Brain pericyte (primary cell): ENCODE results near the gene PPFIA2.
A peak's percentile ranks its signal among the peaks of the same experiment; 100 is the strongest.

ENCODE experiments used
- DNase-seq: peaks from one replicate; pipeline ENCODE4 v3.0.0-alpha.2; 2012; ENCODE audit warnings: low read depth, low spot score

PPFIA2 gene

DNA sequence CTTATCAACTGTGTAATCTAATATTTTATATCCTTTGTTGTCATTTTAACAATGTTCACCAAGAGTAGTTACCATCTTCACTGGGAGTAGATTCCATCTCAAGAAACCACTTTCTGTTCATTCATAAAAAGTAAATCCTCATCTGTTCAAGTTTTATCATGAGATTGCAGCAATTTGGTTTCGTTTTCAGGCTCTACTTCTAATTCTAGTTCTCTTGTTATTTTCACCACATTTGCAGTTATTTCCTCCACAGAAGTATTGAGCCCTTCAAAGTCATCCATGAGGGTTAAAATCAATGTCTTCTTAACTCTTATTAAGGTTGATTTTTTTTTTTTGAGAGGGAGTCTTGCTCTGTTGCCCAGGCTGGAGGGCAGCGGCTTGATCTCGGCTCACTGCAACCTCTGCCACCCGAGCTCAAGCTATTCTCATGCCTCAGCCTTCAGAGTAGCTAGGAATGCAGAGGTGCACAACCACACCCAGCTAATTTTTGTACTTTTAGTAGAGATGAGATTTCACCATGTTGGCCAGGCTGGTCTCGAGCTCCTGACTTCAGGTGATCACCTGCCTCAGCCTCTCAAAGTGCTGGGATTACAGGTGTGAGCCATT is 404.7 kb downstream of the PPFIA2 start:
- DNase-seq = no peak

DNA sequence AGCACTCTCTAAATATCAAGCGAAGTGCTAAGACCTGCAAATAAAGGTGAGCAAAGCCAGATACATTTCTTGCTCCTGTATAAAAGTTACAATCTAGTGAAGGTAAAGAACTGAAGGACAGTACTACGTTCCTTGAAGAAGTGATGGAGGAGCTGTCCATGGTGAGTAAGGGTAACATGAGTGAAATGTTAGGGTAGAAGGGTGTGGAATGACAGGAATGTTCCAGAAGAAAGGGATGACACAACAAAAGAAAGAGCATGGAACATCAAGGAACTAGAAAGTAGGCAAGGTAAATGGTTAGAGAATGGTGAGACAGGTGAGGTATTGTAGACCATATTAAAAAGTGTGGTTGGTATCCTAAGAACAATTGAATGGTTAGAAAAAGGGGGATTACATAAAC is 408.8 kb downstream of the PPFIA2 start:
- DNase-seq = no peak

DNA sequence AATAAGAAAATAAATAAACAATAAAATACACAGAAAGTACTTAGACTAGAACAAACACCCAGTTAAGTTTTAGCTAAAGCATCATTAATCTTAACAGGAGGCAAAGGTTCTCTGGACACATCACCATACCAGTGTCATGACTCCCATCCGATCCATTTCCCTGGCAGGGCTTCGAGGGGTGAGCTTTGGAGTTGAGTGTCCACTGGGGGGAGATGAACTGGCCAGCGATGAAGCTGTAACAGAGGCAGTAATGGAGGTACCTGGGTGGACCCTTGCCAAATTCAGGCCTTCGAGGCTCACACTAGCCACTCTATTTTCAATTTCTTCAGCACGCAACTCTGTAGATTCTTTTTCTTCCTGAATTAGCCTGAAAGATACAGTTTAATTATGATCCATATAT is 411.7 kb downstream of the PPFIA2 start:
- DNase-seq = no peak

DNA sequence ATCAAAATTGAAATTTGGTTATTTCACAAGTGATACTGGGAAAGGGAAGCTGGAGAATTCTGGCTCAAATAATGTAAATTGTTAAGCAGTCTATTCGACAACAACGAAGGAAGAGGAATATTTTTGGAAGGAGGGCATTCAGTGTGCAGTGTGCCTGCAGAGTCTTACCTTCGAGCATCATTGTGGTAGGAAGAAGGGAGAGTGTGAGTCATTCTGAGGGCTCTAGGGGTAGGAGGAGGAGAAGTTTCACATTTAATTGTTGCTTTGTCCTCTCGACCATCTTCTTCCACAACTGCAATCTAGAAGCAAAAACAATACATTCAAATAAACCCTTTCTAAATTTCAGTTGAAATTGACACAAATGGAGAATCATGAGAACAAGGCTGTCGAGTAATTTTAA is 418.2 kb downstream of the PPFIA2 start:
- DNase-seq = no peak

DNA sequence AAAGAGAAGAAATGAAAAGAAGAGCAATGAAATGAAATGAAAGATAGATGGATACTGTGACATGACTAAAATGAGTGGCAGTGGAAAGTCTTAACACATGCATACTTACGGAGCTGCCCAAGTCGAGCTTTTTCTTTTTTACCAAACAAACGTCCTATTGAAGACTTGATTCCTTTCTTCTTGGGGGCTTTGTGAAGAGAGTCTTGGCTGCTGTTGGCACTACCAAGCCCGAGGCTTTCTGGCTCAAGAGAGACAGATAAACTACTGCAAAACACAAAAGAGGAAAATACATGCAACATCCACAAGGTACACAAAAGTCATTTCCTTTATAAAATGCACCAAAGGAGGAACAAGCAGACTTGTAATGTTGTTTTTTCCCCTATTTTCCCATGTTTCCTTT is 420.1 kb downstream of the PPFIA2 start:
- DNase-seq = no peak

DNA sequence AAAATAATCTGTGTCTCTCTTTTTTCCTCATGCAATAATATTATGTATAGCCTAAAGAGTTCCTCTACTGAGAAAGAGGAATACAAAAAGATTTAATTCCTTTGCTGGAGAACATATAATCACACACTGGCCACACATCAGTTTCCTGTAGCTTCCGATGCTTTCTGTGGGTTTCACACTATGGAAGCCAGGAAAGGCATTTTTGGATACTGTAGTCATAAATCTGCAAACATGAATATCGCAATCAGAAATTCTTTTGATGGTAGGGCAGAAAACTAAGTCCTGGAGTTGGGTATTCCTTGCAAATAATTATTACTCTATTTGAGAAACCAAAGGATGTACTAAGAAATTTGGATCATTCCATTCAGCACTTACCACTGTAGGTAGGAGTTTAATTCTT is 421.3 kb downstream of the PPFIA2 start:
- no peak for DNase-seq

DNA sequence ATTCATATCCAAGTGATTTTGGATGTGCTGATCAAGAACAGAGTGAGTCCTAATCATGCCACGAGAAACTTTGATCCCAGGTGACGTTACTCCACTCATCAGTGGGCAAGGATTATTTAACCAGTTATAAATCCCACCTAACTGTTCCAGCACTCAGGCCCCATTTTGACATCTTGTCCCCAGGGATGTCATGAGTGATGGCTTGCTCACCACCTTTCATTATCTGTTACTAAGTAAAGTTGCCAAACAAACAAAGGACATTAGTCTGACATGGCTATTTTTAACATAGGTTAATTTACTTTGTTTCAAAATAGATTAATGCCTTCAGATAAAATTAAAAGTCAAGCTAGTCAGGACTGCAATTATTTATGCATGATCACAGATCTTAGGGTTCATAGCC is 425.3 kb downstream of the PPFIA2 start:
- no peak for DNase-seq

DNA sequence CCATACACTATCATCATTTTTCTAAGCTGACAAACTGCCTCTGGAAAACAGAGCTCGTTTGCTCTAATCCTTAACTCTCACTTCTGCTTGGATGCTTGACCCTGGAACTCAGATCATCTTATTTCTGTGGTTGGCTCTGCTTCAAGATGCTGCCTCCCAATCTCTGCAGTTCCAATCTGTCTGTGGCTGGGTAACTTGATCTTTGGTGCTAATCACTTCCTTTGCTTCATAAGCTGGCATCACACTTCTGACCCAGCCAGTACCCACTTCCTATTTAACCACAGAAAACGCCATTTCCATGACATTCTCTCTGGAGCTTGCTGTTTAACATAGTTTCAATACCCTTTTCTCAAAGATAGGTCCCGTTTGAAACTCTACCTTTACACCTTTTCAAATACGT is 427.1 kb downstream of the PPFIA2 start:
- DNase-seq = no peak

DNA sequence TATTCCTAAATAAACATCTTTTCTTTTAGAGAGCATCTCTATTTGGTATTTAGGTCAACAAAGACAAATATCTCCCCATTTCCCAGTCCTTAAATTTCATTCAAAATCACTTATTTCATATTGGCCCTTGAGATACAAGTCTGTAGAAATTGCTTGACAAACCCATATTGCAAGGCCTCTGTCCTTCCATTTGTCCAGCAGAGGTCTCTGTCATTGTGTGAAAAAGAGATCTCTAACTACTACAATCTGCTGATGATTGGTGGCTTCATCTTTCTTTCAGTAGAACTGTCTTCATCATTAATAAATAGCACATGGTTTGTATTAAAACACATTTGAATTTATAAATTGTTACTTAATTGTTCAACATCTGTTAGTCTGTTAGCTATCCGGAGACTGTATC is 428.7 kb downstream of the PPFIA2 start:
- DNase-seq = no peak

DNA sequence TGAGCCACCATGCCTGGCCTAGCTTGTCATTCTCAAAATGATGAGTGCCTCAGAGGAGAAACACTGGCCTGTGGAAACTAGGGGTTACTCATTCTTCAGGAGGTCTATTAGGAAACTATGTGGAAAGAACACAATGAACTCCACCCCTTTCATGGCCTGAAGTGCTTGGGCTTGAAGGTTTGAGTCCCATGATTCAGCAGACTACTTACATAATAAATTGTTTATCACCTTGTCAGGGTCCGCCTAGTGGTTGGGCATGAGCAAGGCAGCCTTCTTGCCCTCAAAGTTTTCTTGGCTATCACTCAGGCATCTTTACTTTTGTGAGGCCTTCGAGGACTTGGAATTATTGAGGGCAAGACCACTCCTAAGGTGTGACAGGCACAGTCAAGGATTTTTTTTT is 430.1 kb downstream of the PPFIA2 start:
- DNase-seq = no peak

DNA sequence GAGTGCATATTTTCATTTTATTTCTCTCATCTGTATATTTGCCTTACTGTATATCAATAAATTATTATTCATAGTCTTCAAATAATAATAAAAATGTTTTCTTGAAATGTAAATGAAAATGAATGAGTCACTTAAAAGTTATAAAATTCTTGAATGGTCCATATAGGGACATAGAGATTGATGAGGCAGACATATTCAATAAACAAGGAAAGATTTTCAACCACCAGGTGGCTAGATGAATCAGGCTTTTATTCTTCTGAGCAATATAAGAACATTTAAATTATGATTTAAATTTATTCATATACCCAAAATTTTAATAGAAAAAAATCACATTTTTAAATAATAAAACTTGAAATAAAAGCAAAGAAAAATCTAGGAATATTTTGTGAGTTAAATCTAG is 431.7 kb downstream of the PPFIA2 start:
- no peak for DNase-seq

DNA sequence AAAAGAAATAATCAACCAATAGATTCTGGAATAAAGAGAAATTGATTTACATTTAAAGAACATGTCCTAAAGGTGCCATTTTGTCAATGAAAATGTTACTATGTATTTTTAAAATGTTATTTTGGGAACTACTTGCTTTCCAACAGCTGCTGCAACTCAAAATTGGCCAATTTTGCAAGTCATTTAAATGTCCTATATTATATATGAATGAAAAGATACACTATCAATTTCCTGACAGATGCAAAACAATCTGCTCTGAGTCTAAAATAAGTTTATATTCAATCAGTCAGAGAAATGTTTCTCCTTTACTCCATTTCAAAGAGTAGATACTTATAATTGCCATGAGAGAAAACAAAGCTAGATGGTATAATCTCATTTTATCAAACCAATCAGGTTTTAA is 434.1 kb downstream of the PPFIA2 start:
- no peak for DNase-seq

DNA sequence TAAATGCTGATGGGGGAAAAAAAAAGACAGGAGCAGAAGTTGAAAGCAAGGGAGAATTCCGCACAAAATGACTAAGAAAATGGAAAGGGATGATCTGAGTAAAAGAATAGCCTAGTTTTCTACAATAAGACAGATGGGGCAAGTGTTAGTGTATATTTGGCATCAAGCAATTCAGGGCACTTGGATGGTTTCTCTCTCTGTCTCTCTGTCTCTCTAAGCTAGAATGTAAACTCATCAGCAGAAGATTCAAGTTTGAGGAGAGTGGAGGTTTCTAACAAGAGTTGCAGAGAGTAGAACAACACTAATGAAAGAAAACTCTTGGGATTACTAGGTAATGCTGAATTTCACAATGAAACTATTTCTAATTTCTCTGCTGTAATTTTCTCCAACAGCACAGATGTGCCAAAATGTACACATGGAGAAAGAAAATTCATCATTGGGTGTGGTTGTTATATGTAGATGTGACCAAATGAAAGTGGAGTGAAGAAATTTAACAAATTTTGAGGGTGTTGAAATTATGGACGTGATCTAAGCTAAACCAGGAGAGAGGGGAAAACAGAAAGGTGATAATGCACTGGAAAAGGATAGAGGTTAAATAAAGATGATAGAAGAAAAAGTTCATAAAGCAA is 444.1 kb downstream of the PPFIA2 start:
- no peak for DNase-seq

DNA sequence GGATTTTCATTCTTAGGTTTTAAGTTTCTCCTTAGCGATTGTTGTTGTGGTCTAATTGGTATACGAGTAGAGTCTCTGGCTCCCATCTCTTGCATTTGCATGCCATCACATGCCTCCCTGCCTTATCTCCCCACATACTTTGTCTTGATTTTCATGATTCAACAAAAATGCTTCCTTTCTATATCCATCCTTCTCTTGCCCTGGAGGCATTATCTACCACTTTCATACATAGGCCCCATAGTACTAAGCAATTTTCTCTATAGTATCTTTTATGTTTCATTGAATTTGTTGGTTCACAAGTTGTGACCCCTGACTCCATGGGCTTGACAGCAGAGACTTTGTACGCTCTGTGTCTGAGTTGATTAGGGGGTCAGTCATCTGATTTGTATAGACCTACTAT is 455.2 kb downstream of the PPFIA2 start:
- no peak for DNase-seq

DNA sequence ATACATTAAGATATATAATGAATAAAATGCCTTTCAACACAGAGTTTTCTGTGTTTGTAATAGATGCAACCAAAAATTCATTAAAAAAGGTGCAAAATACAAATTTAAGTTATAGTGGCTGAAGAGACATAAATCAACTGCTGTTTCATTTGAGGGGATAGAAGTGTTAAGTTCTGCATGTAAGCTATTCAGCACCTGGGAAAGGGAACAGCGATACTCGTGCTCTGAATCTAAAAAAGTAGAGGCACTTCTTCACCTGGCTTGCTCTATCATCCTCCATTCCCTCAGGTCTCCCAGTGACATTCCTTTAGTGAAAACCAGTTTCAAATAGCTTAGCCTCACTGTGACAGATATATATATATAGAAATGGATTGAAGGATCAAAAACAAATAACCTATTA is 458.7 kb downstream of the PPFIA2 start:
- no peak for DNase-seq

DNA sequence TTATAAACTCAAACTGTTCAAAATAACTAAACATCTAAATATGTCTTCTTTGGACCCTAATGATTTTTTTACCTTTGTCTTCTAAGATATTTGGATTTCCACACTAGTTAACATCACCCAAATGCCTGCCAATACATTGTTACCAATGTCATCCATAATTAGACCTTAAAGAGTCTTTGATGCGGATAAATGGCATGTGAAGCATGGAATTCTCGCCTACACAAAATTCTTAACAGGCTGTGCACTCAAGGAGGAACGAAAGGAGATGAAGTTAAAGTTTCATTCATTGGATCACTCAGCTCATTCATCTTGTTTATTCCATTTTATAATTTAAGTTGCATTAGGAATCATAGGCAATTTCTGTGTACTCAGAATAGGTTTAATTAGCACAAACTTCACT is 461.5 kb downstream of the PPFIA2 start:
- no peak for DNase-seq

DNA sequence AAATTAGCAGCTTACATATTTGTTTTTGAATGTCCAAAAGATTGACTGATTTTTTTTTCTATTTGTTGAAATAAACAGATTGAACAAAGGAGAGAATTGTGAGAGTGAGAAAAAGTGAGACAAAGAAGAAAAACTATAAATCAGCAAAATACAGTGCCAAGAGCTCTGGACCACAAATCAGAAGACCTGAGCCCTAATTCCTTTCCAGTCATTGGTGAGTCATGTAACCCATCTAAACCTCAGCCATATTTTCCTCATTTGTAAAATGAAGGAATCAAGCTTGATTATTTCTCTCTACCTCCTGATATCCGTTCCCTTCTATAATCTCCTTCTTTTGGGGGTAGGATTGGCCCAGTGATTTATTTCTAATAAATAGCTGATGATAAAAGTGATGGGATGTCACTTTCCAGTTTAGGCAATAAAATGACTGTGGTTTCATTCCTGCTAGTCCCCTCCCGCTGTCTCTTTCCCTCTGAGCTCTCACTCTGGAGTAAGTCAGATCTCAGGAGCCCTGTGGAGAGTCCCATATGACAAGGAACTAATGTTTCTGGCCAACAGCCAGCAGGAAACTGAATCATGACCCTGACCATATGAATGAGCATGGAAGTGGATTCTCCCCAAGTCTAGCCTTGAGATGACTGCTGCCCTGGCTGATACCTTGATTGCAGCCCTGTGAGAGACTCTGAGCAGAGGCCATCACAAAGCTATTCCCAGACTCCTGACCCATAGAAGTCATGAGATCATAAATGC is 462.4 kb downstream of the PPFIA2 start:
- peak; percentile 13 for DNase-seq

DNA sequence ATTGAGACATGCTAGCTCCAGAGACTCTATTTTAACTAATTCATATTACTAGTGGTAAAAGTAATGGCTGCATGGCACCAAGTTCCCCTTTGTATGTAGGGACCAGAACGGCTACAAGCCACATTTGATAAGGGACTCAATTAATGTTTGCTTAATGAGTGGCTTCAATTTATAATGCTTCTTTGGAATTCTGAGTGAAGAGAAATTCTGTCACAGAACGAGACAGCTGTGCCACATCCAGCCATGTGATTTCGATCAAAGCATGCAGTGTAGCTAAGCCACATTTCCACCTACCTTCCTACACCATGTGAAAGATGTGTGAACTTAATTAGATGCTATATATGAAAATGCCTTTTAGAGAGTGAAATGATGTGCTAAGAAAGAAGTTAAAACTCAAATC is 463.9 kb downstream of the PPFIA2 start:
- no peak for DNase-seq

DNA sequence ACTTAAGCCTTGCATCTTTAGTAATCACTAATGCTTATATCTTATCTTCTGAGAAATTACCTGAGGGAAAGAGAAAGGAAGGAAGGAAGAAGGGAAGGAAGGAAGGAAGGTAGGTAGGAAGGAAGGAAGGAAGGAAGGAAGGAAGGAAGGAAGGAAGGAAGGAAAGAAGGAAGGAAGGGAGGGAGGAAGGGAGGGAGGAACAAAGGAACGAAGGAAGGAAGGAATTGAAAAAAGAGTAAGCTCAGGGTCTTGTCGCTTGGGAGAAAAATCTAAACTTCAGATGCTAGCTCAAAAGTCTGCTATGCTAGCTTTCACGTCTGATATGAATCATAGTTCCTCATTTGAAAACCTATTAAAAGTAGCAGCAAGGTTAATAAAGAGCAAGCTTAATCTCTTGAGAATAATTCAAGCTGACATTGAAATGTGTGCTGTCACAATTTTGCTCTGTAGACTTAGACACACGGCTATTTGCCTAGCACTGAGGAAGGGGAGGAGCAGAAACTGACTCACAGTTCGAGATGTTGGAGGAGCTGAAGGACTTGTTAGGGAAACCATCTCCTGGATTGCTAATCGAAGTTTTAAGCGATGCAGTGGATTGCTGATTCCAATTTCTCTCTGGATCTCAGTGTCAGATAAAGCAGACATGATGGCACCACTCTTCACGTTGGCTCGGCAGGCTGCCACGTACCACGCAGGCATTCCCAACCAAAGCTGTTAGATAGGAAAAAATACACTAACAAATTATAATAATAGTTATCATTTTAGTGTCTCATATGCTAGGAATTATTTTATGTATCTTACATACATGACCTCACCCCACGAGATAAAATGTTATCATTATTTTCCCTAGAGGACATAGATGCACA is 464.6 kb downstream of the PPFIA2 start:
- DNase-seq = no peak

DNA sequence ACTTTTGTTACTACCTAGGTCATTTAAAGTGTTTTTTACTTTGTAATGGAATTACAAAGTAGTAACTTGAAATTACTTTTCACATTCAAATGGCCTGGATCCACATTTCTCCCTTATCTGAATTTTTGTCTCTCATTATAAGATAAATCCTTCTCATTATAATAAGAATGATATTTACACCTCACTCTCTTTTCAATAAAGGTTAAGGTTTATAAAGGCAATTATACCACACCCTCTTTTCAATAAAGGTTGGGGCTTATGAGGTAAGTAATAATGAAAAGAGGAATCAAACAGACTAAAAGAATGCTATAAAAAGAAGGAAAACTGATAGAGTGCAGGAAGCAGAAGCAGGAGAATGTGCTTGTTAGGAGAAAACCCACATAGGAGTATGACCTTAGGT is 470.5 kb downstream of the PPFIA2 start:
- no peak for DNase-seq

DNA sequence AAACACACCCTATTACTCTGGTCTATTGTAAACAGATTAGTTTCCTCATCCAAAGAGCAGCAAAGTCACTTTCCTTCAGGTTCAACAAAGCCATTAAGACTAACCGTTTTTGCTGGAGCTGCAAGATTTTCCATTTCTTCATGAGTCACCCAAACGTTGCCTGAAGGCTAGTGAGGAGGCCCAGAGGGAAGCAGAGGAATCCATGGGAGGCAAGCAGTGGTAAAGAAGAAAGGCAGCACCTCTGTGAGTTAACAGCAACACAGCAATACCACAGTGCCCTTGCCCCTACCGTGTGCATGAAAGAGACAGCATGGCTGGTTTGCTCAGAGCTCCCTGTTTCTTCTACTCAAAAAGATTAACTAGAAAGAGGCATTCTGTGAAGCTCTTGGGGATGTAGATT is 475.0 kb downstream of the PPFIA2 start:
- DNase-seq = no peak
